CD8-positive, alpha-beta memory T cell (primary cell): ENCODE results near the gene LRFN3. TPM values are rescaled to one million over a fixed set of nuclear protein-coding genes. Genes with fewer than 3 reads are reported as not detected.
"Not testable (repeated sequence)": the region's sequence is repeated elsewhere in the genome, so short reads cannot be mapped to it uniquely, and the experiment has no call there.

Experiments
- CTCF ChIA-PET: fragments of 350-600 bp; sonication (Branson Sonifier 250); formaldehyde crosslinking; loops from one replicate; lab custom pipeline; 2021; ENCODE audit warnings: antibody characterized with exemption; lab: Charles Lee
- POLR2A ChIA-PET: fragments of 350-600 bp; sonication (Branson Sonifier 250); formaldehyde crosslinking; loops from one replicate; lab custom pipeline; 2021; ENCODE audit warnings: antibody characterized with exemption; lab: Charles Lee
- DNase-seq, 5 donors: peaks; one replicate each; pipeline versions ENCODE4 v3.0.0 to v3.0.0-alpha.2; 2020 to 2022; ENCODE audit warnings: mixed read lengths in 1 of 5
- H3K27ac ChIP-seq: one replicate; pipeline ENCODE4 v1.7.0; 2013; ENCODE audit warnings: low read depth, mild to moderate bottlenecking, low read length, moderate library complexity
- H3K27me3 ChIP-seq: 2 replicates; pipeline ENCODE4 v1.7.0; 2013; ENCODE audit warnings: low read length, mild to moderate bottlenecking; ENCODE audit not compliant: insufficient read depth, poor library complexity, severe bottlenecking
- H3K36me3 ChIP-seq: 2 replicates; pipeline ENCODE4 v1.7.0; 2013; ENCODE audit warnings: mild to moderate bottlenecking, low read length, moderate library complexity; ENCODE audit not compliant: insufficient read depth
- H3K4me1 ChIP-seq: 2 replicates; pipeline ENCODE4 v1.7.0; 2013; ENCODE audit warnings: mild to moderate bottlenecking, low read length, moderate library complexity; ENCODE audit not compliant: insufficient read depth
- H3K4me3 ChIP-seq: 2 replicates; pipeline ENCODE4 v1.7.0; 2013; ENCODE audit warnings: mild to moderate bottlenecking, low read length
- H3K9me3 ChIP-seq: 2 replicates; pipeline ENCODE4 v1.7.0; 2013; ENCODE audit warnings: mild to moderate bottlenecking, low read length
- H3K27ac Mint-ChIP-seq, 8 donors: one replicate each; pipeline ENCODE4 v1.8.0; 2020 to 2021; ENCODE audit warnings: mixed read lengths in 8 of 8, mild to moderate bottlenecking in 6 of 8, inconsistent platforms in 3 of 8, moderate library complexity in 3 of 8
- H3K27me3 Mint-ChIP-seq, 2 donors: one replicate each; pipeline ENCODE4 v1.8.0; 2020 to 2021; ENCODE audit warnings: mixed read lengths in 2 of 2, mild to moderate bottlenecking in 1 of 2, moderate library complexity in 1 of 2
- H3K36me3 Mint-ChIP-seq, 3 donors: one replicate each; pipeline ENCODE4 v1.8.0; 2020 to 2021; ENCODE audit warnings: mixed read lengths in 3 of 3, inconsistent platforms in 1 of 3, mild to moderate bottlenecking in 1 of 3
- H3K4me1 Mint-ChIP-seq, 3 donors: one replicate each; pipeline ENCODE4 v1.8.0; 2020 to 2021; ENCODE audit warnings: mixed read lengths in 3 of 3, inconsistent platforms in 1 of 3, mild to moderate bottlenecking in 1 of 3
- H3K4me3 Mint-ChIP-seq, 7 donors: one replicate each; pipeline ENCODE4 v1.8.0; 2020 to 2021; ENCODE audit warnings: mixed read lengths in 7 of 7, mild to moderate bottlenecking in 6 of 7, moderate library complexity in 4 of 7, inconsistent platforms in 2 of 7
- H3K9me3 Mint-ChIP-seq, 5 donors: one replicate each; pipeline ENCODE4 v1.8.0; 2020 to 2022; ENCODE audit warnings: mixed read lengths in 5 of 5, mild to moderate bottlenecking in 3 of 5, moderate library complexity in 2 of 5, inconsistent platforms in 1 of 5
- polyA plus RNA-seq: library from polyadenylated mRNA; unstranded; fragments of 300-500 nt; fragmentation: Illumina TruSeq; gene quantifications from one replicate; pipeline ENCODE4 v1.2.3, GENCODE V29; 2021
- total RNA-seq, 2 experiments: library from RNA; stranded (reverse); gene quantifications; one replicate each; pipeline ENCODE4 v1.2.3, GENCODE V29; 2021

The LRFN3 gene
- total RNA-seq (10 to 100 TPM; 12.4 to 12.5 TPM), polyA plus RNA-seq (3.0 TPM)

GRCh38 chr19:35935911-35936737 is at the start of gene LRFN3:
TSS of gene LRFN3 (plus strand) at chr19:35936374. CDS start at chr19:35939426, 3,052 bp downstream.
- peaks cover 29 to 49% (median 46%) of the 10 kb centered on the region in 3 donors for H3K4me1 Mint-ChIP-seq
- Histone ChIP-seq H3K27ac (peak within 1 kb of the TSS; percentile 6), H3K9me3 (no peaks in the 10 kb centered on the region), H3K36me3 (no peaks in the 10 kb centered on the region), H3K27me3 (no peaks in the 10 kb centered on the region), H3K4me1 (peaks cover 43% of the 10 kb centered on the region), H3K4me3 (peak within 1 kb of the TSS; percentile 71)
- ChIA-PET CTCF (interaction anchor here (3.5 kb wide), 1 partner anchor 23 kb away, joined by 13 read pairs; no protein-coding TSS in a partner anchor), POLR2A (no interaction called here)
- peak in 4 of 5 donors; percentile 18 to 65 (median 24) for DNase-seq
- H3K9me3 Mint-ChIP-seq: no peaks in the 10 kb centered on the region
- H3K27ac Mint-ChIP-seq: peak within 1 kb of the TSS; percentile 66 to 95 (median 84)
- peaks cover 0 to 27% (median 3%) of the 10 kb centered on the region in 3 donors for H3K36me3 Mint-ChIP-seq
- peak within 1 kb of the TSS; percentile 85 to 96 (median 93) for H3K4me3 Mint-ChIP-seq
- peaks cover 0 to 3% of the 10 kb centered on the region in 2 donors for H3K27me3 Mint-ChIP-seq

GRCh38 chr19:35887197-35887596 is 49.0 kb upstream of the LRFN3 start:
- DNase-seq: no peak
- Histone ChIP-seq H3K27me3 (no peaks in the 10 kb centered on the region), H3K4me3 (no peak overlapping the region), H3K9me3 (no peaks in the 10 kb centered on the region), H3K4me1 (peaks cover 4% of the 10 kb centered on the region), H3K27ac (no peak overlapping the region), H3K36me3 (peaks cover 28% of the 10 kb centered on the region)
- H3K4me1 Mint-ChIP-seq: peaks cover 3 to 11% (median 6%) of the 10 kb centered on the region in 3 donors
- no peaks in the 10 kb centered on the region for H3K9me3 Mint-ChIP-seq
- ChIA-PET CTCF (interaction anchor here (0.8 kb wide), 1 partner anchor 45 kb away, joined by 3 read pairs; no protein-coding TSS in a partner anchor), POLR2A (no interaction called here)
- H3K4me3 Mint-ChIP-seq: no peak overlapping the region
- H3K27ac Mint-ChIP-seq: peak overlapping the region in 1 of 8 donors; percentile 47
- H3K36me3 Mint-ChIP-seq: peaks cover 6 to 52% (median 17%) of the 10 kb centered on the region in 3 donors
- H3K27me3 Mint-ChIP-seq: peaks cover 0 to 2% of the 10 kb centered on the region in 2 donors

GRCh38 chr19:35888398-35888797 is 47.8 kb upstream of the LRFN3 start:
- H3K4me1 Mint-ChIP-seq: peaks cover 4 to 14% (median 6%) of the 10 kb centered on the region in 3 donors
- ChIA-PET POLR2A (no interaction called here), CTCF (no interaction called here)
- Histone ChIP-seq H3K4me1 (no peaks in the 10 kb centered on the region), H3K9me3 (no peaks in the 10 kb centered on the region), H3K36me3 (peaks cover 36% of the 10 kb centered on the region), H3K27me3 (no peaks in the 10 kb centered on the region), H3K4me3 (no peak overlapping the region), H3K27ac (no peak overlapping the region)
- H3K4me3 Mint-ChIP-seq: no peak overlapping the region
- peak overlapping the region in 2 of 8 donors; percentile 19 to 77 for H3K27ac Mint-ChIP-seq
- peaks cover 0 to 2% of the 10 kb centered on the region in 2 donors for H3K27me3 Mint-ChIP-seq
- H3K9me3 Mint-ChIP-seq: no peaks in the 10 kb centered on the region
- peaks cover 13 to 61% (median 17%) of the 10 kb centered on the region in 3 donors for H3K36me3 Mint-ChIP-seq
- no peak for DNase-seq

GRCh38 chr19:35889370-35890112 is 46.6 kb upstream of the LRFN3 start:
- Histone ChIP-seq H3K4me3 (no peak overlapping the region), H3K9me3 (no peaks in the 10 kb centered on the region), H3K36me3 (peaks cover 41% of the 10 kb centered on the region), H3K4me1 (no peaks in the 10 kb centered on the region), H3K27me3 (no peaks in the 10 kb centered on the region), H3K27ac (no peak overlapping the region)
- CTCF ChIA-PET: interaction anchor here (1.1 kb wide), 1 partner anchor 40 kb away, joined by 3 read pairs; no protein-coding TSS in a partner anchor
- H3K36me3 Mint-ChIP-seq: peaks cover 13 to 70% (median 18%) of the 10 kb centered on the region in 3 donors
- H3K9me3 Mint-ChIP-seq: no peaks in the 10 kb centered on the region
- peak overlapping the region in 3 of 8 donors; percentile 57 to 91 (median 66) for H3K27ac Mint-ChIP-seq
- H3K27me3 Mint-ChIP-seq: peaks cover 0 to 2% of the 10 kb centered on the region in 2 donors
- POLR2A ChIA-PET: no interaction called here
- peaks cover 4 to 13% (median 6%) of the 10 kb centered on the region in 3 donors for H3K4me1 Mint-ChIP-seq
- H3K4me3 Mint-ChIP-seq: no peak overlapping the region
- no peak for DNase-seq

GRCh38 chr19:35890113-35890650 is 46.0 kb upstream of the LRFN3 start:
- Mint-ChIP-seq H3K27ac (peak overlapping the region in 1 of 8 donors; percentile 61), H3K36me3 (peaks cover 13 to 73% (median 20%) of the 10 kb centered on the region in 3 donors), H3K4me1 (peaks cover 8 to 14% (median 9%) of the 10 kb centered on the region in 3 donors), H3K9me3 (no peaks in the 10 kb centered on the region), H3K4me3 (no peak overlapping the region), H3K27me3 (peaks cover 0 to 2% of the 10 kb centered on the region in 2 donors)
- Histone ChIP-seq H3K4me3 (no peak overlapping the region), H3K27ac (no peak overlapping the region), H3K4me1 (no peaks in the 10 kb centered on the region), H3K9me3 (no peaks in the 10 kb centered on the region), H3K36me3 (peaks cover 42% of the 10 kb centered on the region), H3K27me3 (no peaks in the 10 kb centered on the region)
- CTCF ChIA-PET: no interaction called here
- DNase-seq: no peak
- POLR2A ChIA-PET: no interaction called here

- H3K9me3 ChIP-seq, H3K4me1 ChIP-seq, H3K27me3 Mint-ChIP-seq, H3K27ac ChIP-seq, DNase-seq, H3K4me3 ChIP-seq, H3K4me3 Mint-ChIP-seq, POLR2A ChIA-PET, H3K9me3 Mint-ChIP-seq, H3K27me3 ChIP-seq: not testable (repeated sequence)
- CTCF ChIA-PET: interaction anchor here (1.1 to 2.0 kb wide), 3 partner anchors 9 to 40 kb away, joined by 3 to 5 read pairs (median 4); partner anchors contain the start of gene NFKBID
- H3K36me3 ChIP-seq: peaks cover 51% of the 10 kb centered on the region
- peak overlapping the region in 1 of 8 donors; percentile 10 for H3K27ac Mint-ChIP-seq
- H3K36me3 Mint-ChIP-seq: peaks cover 13 to 83% (median 19%) of the 10 kb centered on the region in 3 donors
- peaks cover 15 to 20% (median 19%) of the 10 kb centered on the region in 3 donors for H3K4me1 Mint-ChIP-seq
Measured at GRCh38 chr19:35891819-35892218, 44.4 kb upstream of the LRFN3 start.

- Histone ChIP-seq H3K4me3 (no peak overlapping the region), H3K36me3 (peaks cover 37% of the 10 kb centered on the region), H3K27me3 (no peaks in the 10 kb centered on the region), H3K9me3 (no peaks in the 10 kb centered on the region), H3K4me1 (peaks cover 26% of the 10 kb centered on the region), H3K27ac (no peak overlapping the region)
- peaks cover 28 to 36% (median 29%) of the 10 kb centered on the region in 3 donors for H3K4me1 Mint-ChIP-seq
- H3K27ac Mint-ChIP-seq: peak overlapping the region in 1 of 8 donors; percentile 58
- POLR2A ChIA-PET: no interaction called here
- peaks cover 11 to 73% (median 12%) of the 10 kb centered on the region in 3 donors for H3K36me3 Mint-ChIP-seq
- CTCF ChIA-PET: interaction anchor here (2.6 kb wide), 1 partner anchor 37 kb away, joined by 11 read pairs; no protein-coding TSS in a partner anchor
- H3K4me3 Mint-ChIP-seq: no peak overlapping the region
- H3K9me3 Mint-ChIP-seq: no peaks in the 10 kb centered on the region
- peaks cover 0 to 2% of the 10 kb centered on the region in 2 donors for H3K27me3 Mint-ChIP-seq
- no peak for DNase-seq
Measured at GRCh38 chr19:35894342-35894741, 41.8 kb upstream of the LRFN3 start.
